Lung (tissue), 12 donors: ENCODE results near the gene FLT3. TPM values are rescaled to one million over a fixed set of nuclear protein-coding genes. Genes with fewer than 3 reads are reported as not detected.
"Not testable (repeated sequence)": the region's sequence is repeated elsewhere in the genome, so short reads cannot be mapped to it uniquely, and the experiment has no call there.

Source experiments
- ATAC-seq: fragments of 200-7000 bp; cut with Tn5 transposase; one replicate; pipeline ENCODE4 v1.9.1; 2020; ENCODE audit warnings: moderate number of reproducible peaks; ENCODE audit not compliant: insufficient read depth, low FRiP score
- DNase-seq, 3 donors: peaks; one replicate each; pipeline ENCODE4 v3.0.0-alpha.2; 2013 to 2017
- H3K27ac ChIP-seq, 2 donors: one replicate each; pipeline ENCODE4 v1.5.1; 2013; ENCODE audit warnings: mild to moderate bottlenecking in 2 of 2, moderate library complexity in 2 of 2, control low read depth in 1 of 2, inconsistent platforms in 1 of 2, low read depth in 1 of 2, low read length in 1 of 2
- H3K27me3 ChIP-seq, 3 donors: one replicate each; pipeline ENCODE4 v1.5.1; 2013; ENCODE audit warnings: low read length in 2 of 3; ENCODE audit not compliant: control insufficient read depth in 3 of 3, insufficient read depth in 3 of 3
- H3K36me3 ChIP-seq, 4 donors: one replicate each; pipeline ENCODE4 v1.5.1; 2013; ENCODE audit warnings: low read length in 4 of 4, mild to moderate bottlenecking in 1 of 4, moderate library complexity in 1 of 4; ENCODE audit not compliant: control insufficient read depth in 4 of 4, insufficient read depth in 4 of 4
- H3K4me1 ChIP-seq, 5 donors: one replicate each; pipeline ENCODE4 v1.5.1; 2013; ENCODE audit warnings: low read length in 5 of 5, mild to moderate bottlenecking in 2 of 5, moderate library complexity in 1 of 5; ENCODE audit not compliant: control insufficient read depth in 5 of 5, insufficient read depth in 5 of 5
- H3K4me3 ChIP-seq: one replicate; pipeline ENCODE4 v1.5.1; 2013; ENCODE audit warnings: mild to moderate bottlenecking, control low read depth, moderate library complexity
- H3K9ac ChIP-seq, 2 donors: one replicate each; pipeline ENCODE4 v1.5.1; 2013; ENCODE audit warnings: low read length in 2 of 2, control low read depth in 1 of 2; ENCODE audit not compliant: insufficient read depth in 1 of 2
- H3K9me3 ChIP-seq, 4 donors: one replicate each; pipeline ENCODE4 v1.5.1; 2013; ENCODE audit warnings: low read length in 3 of 4, mild to moderate bottlenecking in 1 of 4, moderate library complexity in 1 of 4; ENCODE audit not compliant: control insufficient read depth in 4 of 4, insufficient read depth in 3 of 4
- CTCF ChIP-seq: IDR thresholded peaks from 2 replicates; pipeline ENCODE4 v1.5.1; 2012; ENCODE audit warnings: mild to moderate bottlenecking; ENCODE audit errors: control extremely low read depth, extremely low read depth
- WGBS, 2 donors: extraction: QIAGEN DNeasy Blood & Tissue Kit; methylation state at CpG; one replicate each; pipeline ENCODE4 v1.1.7; 2013; 5-methylcytosine and 5-hydroxymethylcytosine counted together
- polyA plus RNA-seq, 2 donors: library from polyadenylated mRNA; stranded (reverse); fragments of 200-250 nt; gene quantifications; one replicate each; pipeline ENCODE4 v1.2.1, GENCODE V29; 2013
- total RNA-seq, 2 donors: library from RNA; depleted of rRNA in 1 of 2; stranded (reverse); fragments of >200 nt in 1 of 2; gene quantifications; one replicate each; pipeline ENCODE4 v1.2.1, GENCODE V29; 2014 to 2021
- donor health status: control.
- donor health status: control.
- donor health status: Bipolar disorder and iron deficiency.
- donor health status: healthy.
- donor health status: DM: yes; HTN: yes; CAD: no.

The FLT3 gene
- total and polyA plus RNA-seq, 4 donors, result 0.43 to 1.9 (median 0.72) TPM

- peaks cover 0 to 16% (median 5%) of the 10 kb centered on the region in 5 donors for H3K4me1 ChIP-seq
- ATAC-seq, result no peak
- no peak overlapping the region for H3K9ac ChIP-seq
- H3K9me3 ChIP-seq, result peaks cover 0 to 5% (median 0%) of the 10 kb centered on the region in 4 donors
- no peaks in the 10 kb centered on the region for H3K36me3 ChIP-seq
- TF ChIP-seq CTCF, result no peak
- H3K27me3 ChIP-seq, result peaks cover 38 to 88% (median 82%) of the 10 kb centered on the region in 3 donors
- DNase-seq, result no peak
- H3K4me3 ChIP-seq, result no peak overlapping the region
- 13 to 17% methylated on average over 15 of the region's 15 CpGs for WGBS, 2 donors
- no peak overlapping the region for H3K27ac ChIP-seq
Observed at GRCh38 chr13:27964741-27965323, 135.5 kb downstream of the FLT3 start.

GRCh38 chr13:27964206-27964605, 136.2 kb downstream of the FLT3 start:
- 59 to 62% methylated on average over 13 of the region's 13 CpGs for WGBS, 2 donors
- not testable (repeated sequence) for H3K9ac ChIP-seq, H3K36me3 ChIP-seq, H3K27ac ChIP-seq, DNase-seq, H3K4me3 ChIP-seq, ATAC-seq, H3K9me3 ChIP-seq
- Histone ChIP-seq H3K27me3 (peaks cover 38 to 88% (median 82%) of the 10 kb centered on the region in 3 donors), H3K4me1 (peaks cover 0 to 16% (median 5%) of the 10 kb centered on the region in 5 donors)

GRCh38 chr13:27963491-27963890, 136.9 kb downstream of the FLT3 start:
- DNase-seq, result no peak
- H3K36me3 ChIP-seq, result no peaks in the 10 kb centered on the region
- H3K4me3 ChIP-seq, result no peak overlapping the region
- H3K9me3 ChIP-seq, result peaks cover 0 to 5% (median 0%) of the 10 kb centered on the region in 4 donors
- H3K27ac ChIP-seq, result no peak overlapping the region
- 58% methylated on average over 3 of the region's 3 CpGs for WGBS, 2 donors
- ATAC-seq, result no peak
- no peak overlapping the region for H3K9ac ChIP-seq
- H3K27me3 ChIP-seq, result peaks cover 38 to 89% (median 83%) of the 10 kb centered on the region in 3 donors
- TF ChIP-seq CTCF, result no peak
- H3K4me1 ChIP-seq, result peaks cover 0 to 13% (median 2%) of the 10 kb centered on the region in 5 donors

GRCh38 chr13:27962982-27963381, 137.4 kb downstream of the FLT3 start:
- Histone ChIP-seq H3K27ac (no peak overlapping the region), H3K27me3 (peaks cover 33 to 91% (median 84%) of the 10 kb centered on the region in 3 donors), H3K36me3 (no peaks in the 10 kb centered on the region), H3K9me3 (peaks cover 0 to 5% (median 0%) of the 10 kb centered on the region in 4 donors), H3K4me1 (peaks cover 0 to 11% (median 2%) of the 10 kb centered on the region in 5 donors), H3K4me3 (no peak overlapping the region), H3K9ac (no peak overlapping the region)
- DNase-seq (no peak), ATAC-seq (no peak)
- no peak for TF ChIP-seq CTCF
- WGBS, 2 donors, result 69 to 71% methylated on average over 9 of the region's 9 CpGs
